Fibroblast of villous mesenchyme (primary cell): ENCODE data around the gene IER3IP1. TPM values are rescaled to one million over a fixed set of nuclear protein-coding genes. Genes with fewer than 3 reads are reported as not detected.
A peak's percentile ranks its signal among the peaks of the same experiment; 100 is the strongest.
"Not testable (repeated sequence)": the region's sequence is repeated elsewhere in the genome, so short reads cannot be mapped to it uniquely, and the experiment has no call there.

Source experiments
- DNase-seq: peaks from one replicate; pipeline ENCODE4 v3.0.0-alpha.2; 2010; ENCODE audit warnings: low read depth
- H3K4me3 ChIP-seq: 2 replicates; pipeline ENCODE4 v1.5.1; 2011; ENCODE audit warnings: low read depth, mild to moderate bottlenecking, low read length
- total RNA-seq: library from RNA; depleted of rRNA; stranded (reverse); fragments of >200 nt; gene quantifications from 2 replicates; pipeline ENCODE4 v1.2.3, GENCODE V29; 2012
- TF ChIP-seq, protein P1 (sequence below): IDR thresholded peaks from 2 replicates; pipeline ENCODE4 v1.5.1; 2012; ENCODE audit warnings: low read depth, mild to moderate bottlenecking, low read length; ENCODE audit not compliant: insufficient read depth

IER3IP1 gene
- total RNA-seq, 1 donor: 27.6 TPM

GRCh38 chr18:47191961-47192360 is 15.8 kb upstream of the IER3IP1 start:
- peak; percentile 43 for DNase-seq
- TF ChIP-seq, protein P1, sequence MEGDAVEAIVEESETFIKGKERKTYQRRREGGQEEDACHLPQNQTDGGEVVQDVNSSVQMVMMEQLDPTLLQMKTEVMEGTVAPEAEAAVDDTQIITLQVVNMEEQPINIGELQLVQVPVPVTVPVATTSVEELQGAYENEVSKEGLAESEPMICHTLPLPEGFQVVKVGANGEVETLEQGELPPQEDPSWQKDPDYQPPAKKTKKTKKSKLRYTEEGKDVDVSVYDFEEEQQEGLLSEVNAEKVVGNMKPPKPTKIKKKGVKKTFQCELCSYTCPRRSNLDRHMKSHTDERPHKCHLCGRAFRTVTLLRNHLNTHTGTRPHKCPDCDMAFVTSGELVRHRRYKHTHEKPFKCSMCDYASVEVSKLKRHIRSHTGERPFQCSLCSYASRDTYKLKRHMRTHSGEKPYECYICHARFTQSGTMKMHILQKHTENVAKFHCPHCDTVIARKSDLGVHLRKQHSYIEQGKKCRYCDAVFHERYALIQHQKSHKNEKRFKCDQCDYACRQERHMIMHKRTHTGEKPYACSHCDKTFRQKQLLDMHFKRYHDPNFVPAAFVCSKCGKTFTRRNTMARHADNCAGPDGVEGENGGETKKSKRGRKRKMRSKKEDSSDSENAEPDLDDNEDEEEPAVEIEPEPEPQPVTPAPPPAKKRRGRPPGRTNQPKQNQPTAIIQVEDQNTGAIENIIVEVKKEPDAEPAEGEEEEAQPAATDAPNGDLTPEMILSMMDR: no peak
- no peak overlapping the region for H3K4me3 ChIP-seq

- TF ChIP-seq, protein P1: no peak
- no peak for DNase-seq
- no peak overlapping the region for H3K4me3 ChIP-seq
Measured at GRCh38 chr18:47187721-47188120, 11.6 kb upstream of the IER3IP1 start.

DNA sequence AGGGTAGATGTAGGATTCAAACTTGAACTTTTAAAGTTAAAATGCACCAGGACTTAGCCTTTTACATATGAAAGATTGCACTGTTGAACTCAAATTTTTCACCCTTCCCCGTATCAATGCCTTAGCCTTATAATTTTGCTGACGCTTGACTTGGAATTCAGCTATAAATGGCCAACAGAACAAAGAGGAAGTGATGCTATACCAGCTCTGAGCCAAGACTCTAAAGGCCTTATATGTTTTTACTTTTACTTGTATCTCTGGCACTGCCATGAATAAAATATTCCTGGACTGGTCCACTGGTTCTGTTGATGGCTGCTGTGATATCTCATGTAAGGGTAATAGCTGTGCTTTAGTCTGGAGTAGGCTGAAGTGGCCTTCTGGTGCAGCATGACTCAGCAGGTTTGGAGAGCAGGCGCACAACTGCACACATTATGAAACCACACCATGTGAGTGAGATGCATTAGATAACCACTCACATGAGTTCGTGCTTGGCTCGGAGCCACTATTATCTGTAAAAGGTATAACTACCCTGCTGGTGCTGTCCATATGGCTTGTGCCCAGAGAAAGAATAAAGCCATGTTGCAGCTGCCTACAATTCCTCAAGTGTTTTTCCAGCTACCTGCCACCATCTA is 8.4 kb upstream of the IER3IP1 start:
- no peak overlapping the region for H3K4me3 ChIP-seq
- DNase-seq: peak; percentile 63
- TF ChIP-seq, protein P1: no peak

DNA sequence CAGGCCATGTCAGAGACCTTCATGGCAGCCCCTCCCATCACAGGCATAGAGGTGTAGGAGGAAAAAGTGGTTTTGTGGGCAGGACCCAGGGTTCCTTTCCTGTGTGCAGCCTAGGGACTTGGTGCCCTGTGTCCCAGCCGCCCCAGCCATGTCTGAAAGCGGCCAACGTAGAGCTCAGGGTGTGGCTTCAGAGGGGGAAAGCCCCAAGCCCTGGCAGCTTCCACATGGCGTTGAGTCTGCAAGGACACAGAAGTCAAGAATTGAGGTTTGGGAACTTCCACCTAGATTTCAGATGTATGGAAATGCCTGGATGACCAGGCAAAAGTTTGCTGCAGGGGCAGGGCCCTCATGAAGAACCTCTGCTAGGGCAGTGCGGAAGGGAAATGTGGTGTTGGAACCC is 6.0 kb upstream of the IER3IP1 start:
- not testable (repeated sequence) for H3K4me3 ChIP-seq, DNase-seq

GRCh38 chr18:47180765-47181164 is 4.6 kb upstream of the IER3IP1 start:
- no peak for DNase-seq
- no peak overlapping the region for H3K4me3 ChIP-seq
- TF ChIP-seq, protein P1: no peak

DNA sequence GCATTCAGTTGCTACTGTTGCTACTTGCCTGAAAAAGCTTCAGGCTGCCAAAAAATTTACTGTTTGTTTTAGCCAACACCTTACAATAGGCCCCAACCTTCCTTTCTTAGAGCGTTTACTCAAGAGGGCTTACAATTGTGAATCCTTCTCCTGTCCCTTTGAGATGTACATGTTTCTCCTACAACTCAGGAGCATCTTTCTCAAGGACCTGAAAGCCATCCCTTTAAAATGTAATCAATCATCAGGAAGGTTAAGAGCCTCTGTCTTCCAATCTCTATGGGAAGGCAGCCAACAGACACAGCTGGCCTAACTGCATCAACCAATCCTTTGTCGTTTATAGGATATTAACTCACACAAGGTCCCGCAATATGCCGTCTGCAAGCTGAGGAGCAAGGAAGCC is 3.4 kb upstream of the IER3IP1 start:
- TF ChIP-seq, protein P1: no peak
- H3K4me3 ChIP-seq: no peak overlapping the region
- no peak for DNase-seq

DNA sequence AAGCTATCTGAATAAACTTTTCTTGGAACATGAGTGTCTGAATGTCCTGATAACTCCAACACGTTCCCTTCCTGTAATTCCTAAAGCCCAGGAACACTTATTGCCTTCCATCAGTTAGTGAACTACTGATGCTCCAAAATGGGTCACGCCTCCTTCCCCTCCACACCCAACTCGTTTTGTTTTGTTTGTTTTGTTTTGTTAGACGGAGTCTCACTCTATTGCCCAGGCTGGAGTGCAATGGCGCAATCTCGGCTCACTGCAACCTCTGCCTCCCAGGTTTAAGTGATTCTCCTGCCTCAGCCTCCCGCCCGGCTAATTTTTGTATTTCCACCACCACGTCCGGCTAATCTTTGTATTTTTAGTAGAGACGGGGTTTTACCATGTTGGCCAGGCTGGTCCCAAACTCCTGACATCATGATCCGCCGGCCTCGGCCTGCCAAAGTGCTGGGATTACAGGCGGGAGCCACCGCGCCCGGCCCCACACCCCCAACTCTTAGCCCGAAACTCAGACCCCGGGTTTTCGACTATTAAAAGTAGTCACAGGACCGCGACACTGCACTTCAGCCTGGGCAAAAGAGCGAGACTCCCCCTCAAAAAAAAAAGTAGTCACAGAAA is 774 bp downstream of the IER3IP1 start:
- TF ChIP-seq, protein P1: no peak
- peak overlapping the region; percentile 93 for H3K4me3 ChIP-seq
- DNase-seq: no peak
